ENCODE data around the gene SLC12A1.

SLC12A1 gene

GRCh38 chr15:48242535-48242934 lies 36.4 kb downstream of the SLC12A1 start:
- no peak for DNase-seq (ENCODE audit: low read depth)

- no peak for DNase-seq (ENCODE audit: low read depth)
Measured at GRCh38 chr15:48244921-48245320, 38.8 kb downstream of the SLC12A1 start.

- no peak for DNase-seq (ENCODE audit: low read depth)
Measured at GRCh38 chr15:48248414-48248813, 42.3 kb downstream of the SLC12A1 start.

DNA sequence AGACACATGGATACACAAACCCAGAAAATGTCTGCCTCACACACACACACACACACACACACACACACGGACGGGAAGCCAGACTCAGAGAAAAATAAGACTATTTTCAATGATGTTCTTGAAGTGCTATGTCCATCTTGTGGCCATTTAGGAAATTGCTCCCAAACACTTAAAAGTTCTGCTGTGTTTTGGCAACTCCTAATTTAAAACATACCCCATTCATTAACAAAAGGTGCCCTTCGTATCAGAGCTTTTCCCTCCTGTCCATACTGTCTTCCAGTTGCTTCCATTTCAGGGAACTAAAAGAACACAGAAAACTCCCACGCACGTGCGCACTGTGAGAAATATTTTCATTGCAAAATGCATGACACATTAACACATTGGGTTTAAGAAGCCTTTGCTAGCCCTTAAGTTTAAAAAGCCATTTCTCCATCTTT lies 44.6 kb downstream of the SLC12A1 start:
- DNase-seq (ENCODE audit: low read depth): no peak

DNA sequence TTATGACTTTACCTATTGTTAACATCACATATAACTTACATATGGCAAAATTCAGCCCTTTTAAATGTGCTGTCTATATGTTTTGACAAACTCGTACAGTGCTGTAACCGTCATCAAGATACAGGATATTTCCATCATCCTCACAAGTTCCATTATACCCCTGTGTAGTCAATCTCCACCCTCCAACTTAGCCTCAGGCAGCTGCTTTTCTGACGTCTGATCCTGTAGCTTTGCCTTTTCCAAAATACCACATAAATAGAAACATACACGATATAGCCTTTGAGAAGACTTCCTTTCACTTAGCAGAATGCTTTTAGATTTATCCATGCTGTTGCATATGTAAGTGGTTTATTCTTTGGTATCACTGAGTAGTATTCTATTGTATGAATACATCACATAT lies 47.1 kb downstream of the SLC12A1 start:
- no peak for DNase-seq (ENCODE audit: low read depth)

GRCh38 chr15:48265135-48265534 lies 59.0 kb downstream of the SLC12A1 start:
- DNase-seq (ENCODE audit: low read depth): no peak

DNA sequence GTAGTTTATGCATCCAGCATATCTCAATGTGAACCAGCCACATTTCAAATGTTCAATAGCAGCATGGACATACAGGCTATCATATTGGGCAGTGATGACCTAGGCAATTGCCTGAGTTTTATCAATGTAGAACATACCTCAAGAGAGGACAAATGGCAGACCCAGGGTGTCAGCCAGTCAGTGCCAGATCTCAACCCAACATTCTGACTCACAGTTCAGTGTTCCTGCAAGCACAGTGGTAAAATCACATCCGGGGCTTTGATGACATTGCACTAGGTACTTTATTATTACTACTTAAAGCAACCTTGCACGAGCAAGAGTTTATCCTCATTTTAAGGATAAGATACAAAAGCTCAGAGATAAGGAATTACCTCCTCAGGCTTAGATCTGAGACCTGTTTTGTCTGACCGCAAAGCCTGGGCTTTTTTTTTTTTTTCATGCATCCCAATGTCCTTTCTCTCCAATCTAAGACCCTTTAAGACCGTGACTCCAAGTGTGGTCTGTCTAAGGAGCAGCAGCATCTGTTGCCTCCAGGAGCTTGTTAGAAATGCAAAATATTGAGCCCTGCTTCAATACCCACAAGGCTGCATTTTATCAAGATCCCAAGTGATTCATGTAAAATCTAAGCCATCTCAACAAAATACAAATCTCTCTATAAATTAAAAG lies 60.1 kb downstream of the SLC12A1 start:
- no peak for DNase-seq (ENCODE audit: low read depth)

- no peak for DNase-seq (ENCODE audit: low read depth)
Measured at GRCh38 chr15:48267766-48268165, 61.7 kb downstream of the SLC12A1 start.

GRCh38 chr15:48273049-48273448 lies 66.9 kb downstream of the SLC12A1 start:
- no peak for DNase-seq (ENCODE audit: low read depth)

GRCh38 chr15:48278666-48279065 lies 72.6 kb downstream of the SLC12A1 start:
- DNase-seq (ENCODE audit: low read depth): no peak

DNA sequence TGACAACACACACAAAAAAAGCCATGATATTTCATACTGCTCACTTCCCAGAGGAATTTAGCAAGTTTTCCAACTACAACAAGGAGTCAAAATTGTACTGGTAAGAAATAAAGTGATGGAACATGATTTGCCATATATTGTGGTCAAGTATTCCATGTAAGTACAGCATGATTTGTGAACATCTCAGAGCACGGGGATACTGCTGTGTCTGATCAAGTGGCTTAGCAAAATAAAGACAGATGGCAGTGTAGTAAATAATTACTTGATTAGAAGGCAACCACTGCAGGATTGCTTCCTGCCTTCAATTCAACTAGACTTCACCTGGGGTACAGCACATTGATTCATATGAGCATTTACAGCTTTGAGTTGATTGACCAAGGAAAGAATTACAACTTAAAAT lies 73.5 kb downstream of the SLC12A1 start:
- DNase-seq (ENCODE audit: low read depth): no peak

GRCh38 chr15:48281674-48282073 lies 75.6 kb downstream of the SLC12A1 start:
- no peak for DNase-seq (ENCODE audit: low read depth)

- no peak for DNase-seq (ENCODE audit: low read depth)
Measured at GRCh38 chr15:48282216-48282615, 76.1 kb downstream of the SLC12A1 start.

DNA sequence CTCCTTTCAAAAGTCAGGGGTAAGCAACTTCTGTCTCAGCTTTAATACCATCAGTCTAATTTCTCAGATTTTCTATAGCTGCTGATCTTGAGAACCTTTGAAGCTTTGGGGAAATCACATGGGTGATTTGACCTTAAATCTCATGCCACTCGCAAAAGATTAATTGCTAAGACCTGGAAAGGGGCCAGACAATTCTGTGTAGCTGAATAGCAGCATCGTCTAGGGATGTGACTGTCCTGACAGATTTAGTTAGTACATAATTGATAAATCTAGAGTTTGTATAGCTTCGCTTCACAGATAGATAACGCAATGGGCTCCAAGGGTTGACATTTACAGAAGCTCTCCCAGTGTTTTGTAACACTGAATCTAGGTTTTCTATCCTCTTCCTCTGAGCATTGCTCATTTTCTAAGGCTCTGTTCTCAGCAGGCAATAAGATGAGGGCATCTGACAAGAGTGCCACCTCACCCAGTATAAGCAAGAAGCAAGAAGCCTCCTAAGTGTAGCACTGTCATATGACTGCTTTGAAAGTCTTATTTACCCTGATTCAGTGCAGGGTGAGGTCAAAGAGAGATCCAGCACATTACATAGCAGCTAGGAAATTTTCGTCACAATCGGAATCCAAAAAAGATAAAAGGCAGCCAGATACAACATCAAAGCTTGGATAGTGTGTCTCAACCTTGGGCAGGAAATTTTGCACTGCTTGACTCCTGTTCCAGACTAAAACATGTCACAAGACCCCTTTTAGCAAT lies 77.5 kb downstream of the SLC12A1 start:
- DNase-seq (ENCODE audit: low read depth): no peak

GRCh38 chr15:48285329-48286214 lies 79.5 kb downstream of the SLC12A1 start:
- DNase-seq (ENCODE audit: low read depth): peak; percentile 0

DNA sequence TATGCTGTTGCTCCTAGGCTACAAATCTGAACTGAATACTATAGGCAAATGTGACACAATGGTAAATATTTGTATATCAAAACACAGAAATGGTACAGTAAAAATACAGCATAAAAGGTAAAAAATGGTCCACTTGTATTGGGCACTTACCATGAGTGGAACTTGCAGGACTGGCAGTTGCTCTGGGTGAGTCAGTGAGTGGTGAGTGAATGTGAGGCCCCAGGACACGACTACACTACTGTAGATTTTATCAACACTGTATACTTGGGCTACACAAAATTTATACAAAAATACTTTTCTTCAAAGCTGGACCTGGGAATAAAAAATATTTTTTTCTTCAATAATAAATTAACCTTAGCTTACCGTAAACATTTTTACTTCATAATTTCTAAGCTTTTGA lies 83.5 kb downstream of the SLC12A1 start:
- no peak for DNase-seq (ENCODE audit: low read depth)

DNA sequence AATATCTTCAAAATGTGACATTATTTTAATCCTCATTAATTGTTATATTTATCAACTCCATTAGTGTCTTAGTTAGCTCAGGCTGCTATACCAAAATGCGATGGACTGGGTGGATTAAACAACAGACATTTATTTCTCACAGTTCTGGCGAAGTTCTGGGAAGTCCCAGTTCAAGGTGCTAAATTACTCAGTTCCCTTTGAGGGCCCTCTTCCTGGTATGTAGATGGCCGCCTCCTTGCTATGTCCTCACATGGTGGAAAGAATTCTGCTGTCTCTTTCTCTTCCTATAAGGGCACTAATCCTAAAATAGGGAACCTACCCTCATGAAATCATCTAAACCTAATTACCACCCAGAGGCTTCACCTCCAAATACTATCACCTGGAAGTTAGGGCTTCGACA lies 86.4 kb downstream of the SLC12A1 start:
- no peak for DNase-seq (ENCODE audit: low read depth)

- no peak for DNase-seq (ENCODE audit: low read depth)
Measured at GRCh38 chr15:48297668-48298067, 91.6 kb downstream of the SLC12A1 start.

GRCh38 chr15:48298914-48299313 lies 92.8 kb downstream of the SLC12A1 start:
- DNase-seq (ENCODE audit: low read depth): no peak

- no peak for DNase-seq (ENCODE audit: low read depth)
Measured at GRCh38 chr15:48300038-48300437, 93.9 kb downstream of the SLC12A1 start.

DNA sequence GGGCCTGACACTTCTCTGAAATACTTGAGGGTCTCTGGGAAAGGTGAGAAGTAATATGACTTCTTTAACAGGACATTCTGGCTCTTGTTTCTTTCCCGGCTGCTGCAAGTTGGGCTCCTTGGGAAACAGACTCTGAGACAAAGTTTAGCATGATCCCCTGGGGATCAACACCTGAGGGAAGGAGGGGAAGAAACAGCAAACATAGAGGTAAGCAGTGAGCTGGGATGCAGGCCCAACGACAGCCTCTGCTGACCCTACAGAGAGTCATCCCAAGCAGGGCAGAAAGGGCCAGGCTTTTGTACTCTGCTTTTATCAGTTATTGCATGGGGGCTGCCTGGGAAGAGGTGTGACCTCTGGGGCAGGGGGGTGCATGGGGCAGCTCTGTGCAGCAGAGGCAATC lies 98.3 kb downstream of the SLC12A1 start:
- DNase-seq (ENCODE audit: low read depth): no peak

DNA sequence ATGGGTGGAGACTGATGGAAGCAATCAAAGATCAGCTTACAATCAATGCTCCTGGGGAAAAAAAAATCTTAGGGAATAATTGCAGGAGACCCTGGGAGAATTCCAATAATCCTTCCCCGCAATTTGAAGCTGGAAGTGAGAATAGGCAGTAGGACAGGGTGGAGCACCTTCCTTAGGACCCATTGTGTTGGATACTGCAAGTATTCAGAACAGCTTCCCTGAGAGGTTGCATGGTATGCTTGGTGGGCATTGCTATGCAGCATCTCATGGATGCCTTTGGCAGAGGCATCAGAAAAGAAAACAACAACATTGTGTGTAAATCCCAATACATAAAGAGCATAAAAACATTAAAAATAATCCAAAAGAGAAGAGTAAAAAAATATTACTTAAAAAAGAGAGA lies 100.5 kb downstream of the SLC12A1 start:
- DNase-seq (ENCODE audit: low read depth): no peak

DNA sequence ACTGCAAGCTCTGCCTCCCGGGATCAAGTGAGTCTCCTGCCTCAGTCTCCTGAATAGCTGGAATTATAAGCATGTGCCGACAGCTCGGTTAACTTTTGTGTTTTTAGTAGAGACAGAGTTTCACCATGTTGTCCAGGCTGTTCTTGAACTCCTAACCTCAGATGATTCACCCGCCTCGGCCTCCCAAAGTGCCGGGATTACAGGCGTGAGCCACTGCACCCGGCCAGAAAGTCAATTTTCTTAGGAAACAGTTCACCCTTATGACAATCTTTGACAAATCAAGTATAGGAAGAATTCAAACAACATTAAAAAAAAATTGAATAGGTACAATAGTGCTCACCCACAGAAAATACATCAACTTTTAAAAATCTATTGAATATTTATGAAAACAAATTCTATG lies 101.5 kb downstream of the SLC12A1 start:
- DNase-seq (ENCODE audit: low read depth): no peak
